IPS-18c (cell line): Measurements from ENCODE around the gene UBA1.

Experiments
- H3K4me3 ChIP-seq: 2 replicates; pipeline ENCODE4 v1.7.0; 2013; ENCODE audit warnings: low read depth, mild to moderate bottlenecking, low read length, moderate library complexity; ENCODE audit not compliant: insufficient read depth
- H3K9me3 ChIP-seq: one replicate; pipeline ENCODE4 v1.6.1; 2013; ENCODE audit warnings: mild to moderate bottlenecking, low read length, moderate library complexity; ENCODE audit not compliant: control insufficient read depth, insufficient read depth

UBA1 gene

GRCh38 chrX:47218280-47218919 lies 24.8 kb downstream of the UBA1 start, which contains the start of gene CDK16:
CDK16 (plus strand) TSS chrX:47218681; CDS start chrX:47223558, 4,877 bp downstream.
- no peaks in the 10 kb centered on the region for H3K9me3 ChIP-seq
- peak within 1 kb of the TSS; percentile 96 for H3K4me3 ChIP-seq

GRCh38 chrX:47218920-47219815 lies 25.5 kb downstream of the UBA1 start:
- no peaks in the 10 kb centered on the region for H3K9me3 ChIP-seq
- peak overlapping the region; percentile 96 for H3K4me3 ChIP-seq

GRCh38 chrX:47221756-47222155 lies 28.1 kb downstream of the UBA1 start:
- no peak overlapping the region for H3K4me3 ChIP-seq
- no peaks in the 10 kb centered on the region for H3K9me3 ChIP-seq

DNA sequence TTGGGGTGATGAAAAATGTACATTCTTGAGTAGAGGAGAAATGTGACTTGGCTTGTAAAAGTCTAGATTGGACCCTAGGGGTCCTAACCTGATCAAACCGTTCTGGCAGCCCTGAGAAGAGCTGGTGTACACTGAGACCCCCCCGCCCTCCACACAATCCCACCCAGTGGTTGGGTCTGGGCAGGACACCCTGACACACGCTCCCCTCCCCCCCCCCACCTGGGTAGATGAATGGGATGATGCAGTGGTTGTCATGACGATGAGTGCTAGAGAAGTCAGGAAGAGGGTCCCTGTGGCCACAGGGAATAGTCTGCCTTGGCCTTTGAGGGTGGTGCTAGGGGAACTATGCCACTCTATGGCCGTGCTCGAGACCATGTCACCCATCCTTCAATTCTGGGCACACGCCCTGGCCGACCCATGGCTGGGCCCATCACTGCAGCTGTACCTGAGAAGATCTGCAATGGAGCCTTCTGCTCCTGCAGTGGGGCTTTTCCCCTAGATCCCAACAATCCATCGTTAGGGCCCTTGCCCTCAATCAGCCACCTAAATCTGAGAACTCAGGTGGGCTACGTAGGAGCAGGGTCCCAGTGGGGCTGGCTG lies 29.2 kb downstream of the UBA1 start:
- Histone ChIP-seq H3K4me3 (no peak overlapping the region), H3K9me3 (no peaks in the 10 kb centered on the region)

DNA sequence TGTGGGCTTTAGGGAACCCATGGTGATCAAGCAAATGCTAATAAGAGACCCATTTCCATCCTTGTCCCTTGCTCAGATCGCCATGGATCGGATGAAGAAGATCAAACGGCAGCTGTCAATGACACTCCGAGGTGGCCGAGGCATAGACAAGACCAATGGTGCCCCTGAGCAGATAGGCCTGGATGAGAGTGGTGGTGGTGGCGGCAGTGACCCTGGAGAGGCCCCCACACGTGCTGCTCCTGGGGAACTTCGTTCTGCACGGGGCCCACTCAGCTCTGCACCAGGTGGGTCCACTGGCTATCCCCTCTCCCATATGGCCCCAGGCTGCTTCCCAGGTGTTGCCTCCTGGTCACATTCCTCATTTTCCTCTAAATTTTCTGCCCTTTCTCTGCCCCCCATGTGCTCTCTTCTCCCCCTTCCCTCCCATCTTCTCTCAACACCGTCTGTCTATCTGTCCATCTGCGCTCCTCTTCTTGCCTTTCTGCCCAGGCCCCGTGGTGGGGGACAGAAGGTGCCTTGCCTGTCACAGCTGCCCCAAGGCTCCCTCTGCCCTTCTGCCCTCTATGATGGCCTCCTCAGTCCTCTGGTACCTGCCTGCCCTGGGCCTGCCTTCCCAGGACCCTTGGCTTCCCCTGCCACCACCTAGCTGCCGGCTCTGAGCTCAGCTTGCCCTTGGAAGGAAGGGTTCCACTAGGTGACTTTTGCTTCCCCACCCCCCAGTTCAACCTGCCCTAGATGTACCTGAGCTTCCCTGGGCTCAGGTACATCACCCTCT lies 30.0 kb downstream of the UBA1 start:
- H3K9me3 ChIP-seq = no peaks in the 10 kb centered on the region
- no peak overlapping the region for H3K4me3 ChIP-seq

- H3K9me3 ChIP-seq = peaks cover 2% of the 10 kb centered on the region
- no peak overlapping the region for H3K4me3 ChIP-seq
These were observed 30.8 kb downstream of the UBA1 start for GRCh38 chrX:47224266-47224895.

- no peak overlapping the region for H3K4me3 ChIP-seq
- peaks cover 2% of the 10 kb centered on the region for H3K9me3 ChIP-seq
These were observed 31.3 kb downstream of the UBA1 start for GRCh38 chrX:47224896-47225290.

DNA sequence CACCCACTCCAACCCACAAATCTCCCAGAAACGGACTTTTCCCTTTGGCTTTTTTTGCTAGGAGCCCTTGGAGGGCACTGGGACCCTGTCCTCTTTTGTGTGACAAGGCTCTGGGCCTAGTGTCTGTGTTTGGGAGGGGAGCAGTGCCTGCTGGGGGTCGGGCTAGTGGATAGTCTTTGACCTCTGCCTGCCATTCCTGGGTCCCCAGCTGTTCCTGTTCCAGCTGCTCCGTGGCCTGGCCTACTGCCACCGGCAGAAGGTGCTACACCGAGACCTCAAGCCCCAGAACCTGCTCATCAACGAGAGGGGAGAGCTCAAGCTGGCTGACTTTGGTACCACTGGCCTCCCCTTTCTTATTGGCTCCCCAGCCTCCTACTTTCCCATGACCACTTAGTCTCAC lies 32.4 kb downstream of the UBA1 start:
- no peak overlapping the region for H3K4me3 ChIP-seq
- H3K9me3 ChIP-seq = peaks cover 2% of the 10 kb centered on the region

DNA sequence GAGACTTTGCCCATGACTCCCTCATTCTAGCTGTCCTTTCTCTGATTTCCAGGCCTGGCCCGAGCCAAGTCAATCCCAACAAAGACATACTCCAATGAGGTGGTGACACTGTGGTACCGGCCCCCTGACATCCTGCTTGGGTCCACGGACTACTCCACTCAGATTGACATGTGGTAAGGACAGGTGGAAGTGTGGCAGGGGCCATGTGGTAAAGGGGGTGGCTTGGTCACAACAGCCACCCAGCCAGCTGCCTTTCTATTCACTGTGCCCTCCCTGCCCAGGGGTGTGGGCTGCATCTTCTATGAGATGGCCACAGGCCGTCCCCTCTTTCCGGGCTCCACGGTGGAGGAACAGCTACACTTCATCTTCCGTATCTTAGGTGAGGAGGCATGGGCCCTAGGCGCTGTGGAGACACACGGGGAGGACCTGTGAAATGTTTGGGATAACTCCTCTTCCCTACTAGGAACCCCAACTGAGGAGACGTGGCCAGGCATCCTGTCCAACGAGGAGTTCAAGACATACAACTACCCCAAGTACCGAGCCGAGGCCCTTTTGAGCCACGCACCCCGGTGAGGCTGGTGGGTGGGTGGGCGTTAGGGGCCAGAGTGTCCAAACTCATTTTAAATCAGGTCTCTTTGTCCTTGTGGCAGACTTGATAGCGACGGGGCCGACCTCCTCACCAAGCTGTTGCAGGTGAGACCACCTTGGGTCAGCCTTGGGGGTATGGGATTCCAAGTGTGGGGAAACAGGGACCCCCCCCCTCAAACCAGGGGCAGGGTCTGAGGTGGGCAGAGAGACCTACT lies 33.1 kb downstream of the UBA1 start:
- Histone ChIP-seq H3K4me3 (no peak overlapping the region), H3K9me3 (peaks cover 2% of the 10 kb centered on the region)

- Histone ChIP-seq H3K9me3 (peaks cover 2% of the 10 kb centered on the region), H3K4me3 (no peak overlapping the region)
These were observed 33.6 kb downstream of the UBA1 start for GRCh38 chrX:47227334-47227583.

GRCh38 chrX:47228550-47229270 lies 35.1 kb downstream of the UBA1 start:
- Histone ChIP-seq H3K4me3 (no peak overlapping the region), H3K9me3 (peaks cover 2% of the 10 kb centered on the region)

GRCh38 chrX:47229427-47229826 lies 35.8 kb downstream of the UBA1 start:
- H3K9me3 ChIP-seq = peaks cover 2% of the 10 kb centered on the region
- no peak overlapping the region for H3K4me3 ChIP-seq

- H3K4me3 ChIP-seq = no peak overlapping the region
- peaks cover 2% of the 10 kb centered on the region for H3K9me3 ChIP-seq
These were observed 36.7 kb downstream of the UBA1 start for GRCh38 chrX:47230136-47230868.

DNA sequence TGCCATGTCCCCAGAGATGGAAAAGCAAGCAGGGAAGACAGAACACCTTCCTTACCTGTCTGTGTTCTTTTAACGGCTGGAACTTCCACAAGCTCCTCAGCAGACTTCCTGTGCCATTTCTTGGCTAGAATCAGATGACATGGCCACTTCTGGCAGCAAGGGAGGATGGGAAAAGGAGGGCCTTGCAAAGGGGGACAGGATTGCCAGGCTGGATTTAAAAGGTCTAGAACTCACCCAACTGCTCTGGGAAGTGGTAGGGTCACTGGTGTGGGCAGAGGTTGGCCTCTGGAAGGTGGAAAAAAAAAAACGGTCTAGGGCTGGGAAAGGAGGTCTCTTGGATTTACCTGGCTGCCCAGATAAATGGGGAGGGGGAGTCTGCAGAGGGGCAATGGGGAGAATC lies 37.5 kb downstream of the UBA1 start:
- Histone ChIP-seq H3K4me3 (no peak overlapping the region), H3K9me3 (peaks cover 2% of the 10 kb centered on the region)

GRCh38 chrX:47232197-47232802 lies 38.7 kb downstream of the UBA1 start:
- Histone ChIP-seq H3K9me3 (peaks cover 2% of the 10 kb centered on the region), H3K4me3 (peak overlapping the region; percentile 90)
